Stomach (tissue), 9 donors: ENCODE measurements around the gene SETD6. TPM values are rescaled to one million over a fixed set of nuclear protein-coding genes. Genes with fewer than 3 reads are reported as not detected.

Source experiments
- DNase-seq, 2 donors: peaks; one replicate each; pipeline versions ENCODE4 v3.0.0 to v3.0.0-alpha.2; 2013 to 2019
- H3K27ac ChIP-seq, 5 donors: fragments of 200-600 bp in 4 of 5; sonication (generic) in 4 of 5; one replicate each; pipeline ENCODE4 v1.5.1; 2013 to 2019; ENCODE audit warnings: mild to moderate bottlenecking in 1 of 5, moderate library complexity in 1 of 5
- H3K27me3 ChIP-seq, 3 donors: fragments of 200-600 bp; sonication (generic); one replicate each; pipeline ENCODE4 v1.5.1; 2017 to 2019; ENCODE audit warnings: mixed run types in 1 of 3
- H3K36me3 ChIP-seq, 4 donors: fragments of 200-600 bp; sonication (generic); 1 replicate in 3 of 4; 2 replicates in 1 of 4; pipeline ENCODE4 v1.5.1; 2016 to 2019
- H3K4me1 ChIP-seq, 4 donors: fragments of 200-600 bp; sonication (generic); one replicate each; pipeline ENCODE4 v1.5.1; 2016 to 2019
- H3K4me3 ChIP-seq, 4 donors: fragments of 200-600 bp; sonication (generic) in 3 of 4; one replicate each; pipeline ENCODE4 v1.5.1; 2016 to 2019; ENCODE audit warnings: mild to moderate bottlenecking in 1 of 4
- H3K9me3 ChIP-seq, 4 donors: fragments of 200-600 bp; sonication (generic); one replicate each; pipeline ENCODE4 v1.5.1; 2016 to 2019
- CTCF ChIP-seq, 7 experiments: fragments of 450-650 bp in 4 of 7; fragments of 200-600 bp in 3 of 7; sonication (generic) in 3 of 7; IDR thresholded peaks; one replicate each; pipeline ENCODE4 v1.5.1; 2016 to 2019; ENCODE audit warnings: antibody characterized with exemption in 7 of 7, control low read depth in 2 of 7, mild to moderate bottlenecking in 1 of 7
- EP300 ChIP-seq: sonication (generic); formaldehyde crosslinking; IDR thresholded peaks from one replicate; pipeline ENCODE4 v1.6.1; 2017; ENCODE audit warnings: antibody characterized with exemption
- POLR2A ChIP-seq, 4 donors: fragments of 450-650 bp; IDR thresholded peaks; one replicate each; pipeline ENCODE4 v1.6.1; 2016; ENCODE audit warnings: antibody characterized with exemption in 4 of 4, control low read depth in 2 of 4, mild to moderate bottlenecking in 1 of 4, moderate library complexity in 1 of 4
- POLR2AphosphoS5 ChIP-seq, 3 donors: sonication (generic); formaldehyde crosslinking; IDR thresholded peaks; one replicate each; pipeline ENCODE4 v1.6.1; 2016; ENCODE audit warnings: antibody characterized with exemption in 3 of 3
- WGBS, 5 donors: extraction: QIAGEN DNeasy Blood & Tissue Kit in 3 of 5; methylation state at CpG; one replicate each; pipeline versions ENCODE4 v1.1.5 to v1.1.7; 2013 to 2018; 5-methylcytosine and 5-hydroxymethylcytosine counted together
- intact Hi-C: fragments of 100-400 bp; cut with DNase I; formaldehyde crosslinking; loops from one replicate; pipeline ENCODE4 v1.15.1; 2023; ENCODE audit warnings: low total_unique reads
- polyA plus RNA-seq, 3 donors: library from polyadenylated mRNA; stranded (reverse); fragments of 200-250 nt; gene quantifications; one replicate each; pipeline ENCODE4 v1.2.3, GENCODE V29; 2013
- total RNA-seq, 5 donors: library from RNA; depleted of rRNA; stranded (reverse); fragments of >200 nt; gene quantifications; one replicate each; pipeline versions ENCODE4 v1.1.0 to v1.2.3, GENCODE V29; 2014 to 2016
- donor health status: healthy with polysubstance abuse.
- donor health status: Bipolar disorder and iron deficiency.
- donor health status: healthy.

Gene SETD6
- total and polyA plus RNA-seq, 8 donors: 7.7 to 209 (median 25.4) TPM

- intact Hi-C loops: loop anchor here (10.0 kb wide), 2 partner anchors 135 to 155 kb away; no protein-coding TSS in a partner anchor
- H3K36me3 ChIP-seq: no peaks in the 10 kb centered on the region
- peaks cover 0 to 14% (median 10%) of the 10 kb centered on the region in 4 donors for H3K4me1 ChIP-seq
- H3K4me3 ChIP-seq: no peak overlapping the region
- peaks cover 0 to 34% (median 0%) of the 10 kb centered on the region in 3 donors for H3K27me3 ChIP-seq
- no peak overlapping the region for H3K27ac ChIP-seq
- WGBS, 5 donors: 91 to 94% (median 93%) methylated on average over 5 to 9 of the region's 9 CpGs
- no peak for TF ChIP-seq EP300
- no peak for TF ChIP-seq POLR2A (IDR thresholded peaks at IDR 0.05)
- no peak for TF ChIP-seq POLR2AphosphoS5 (IDR thresholded peaks at IDR 0.05)
- no peak for TF ChIP-seq CTCF (IDR thresholded peaks at IDR 0.05)
- peak in 1 of 2 donors; percentile 22 for DNase-seq
- no peaks in the 10 kb centered on the region for H3K9me3 ChIP-seq
These were observed 5.8 kb upstream of the SETD6 start for GRCh38 chr16:58509256-58510096.

GRCh38 chr16:58510097-58510775, 5.1 kb upstream of the SETD6 start:
- WGBS, 5 donors: 89 to 95% (median 92%) methylated on average over 18 of the region's 18 CpGs
- TF ChIP-seq CTCF (IDR thresholded peaks at IDR 0.05): no peak
- TF ChIP-seq POLR2A (IDR thresholded peaks at IDR 0.05): no peak
- no peak for TF ChIP-seq EP300
- no peak for TF ChIP-seq POLR2AphosphoS5 (IDR thresholded peaks at IDR 0.05)
- peak in 1 of 2 donors; percentile 20 for DNase-seq
- intact Hi-C loops: loop anchor here (10.0 kb wide), 1 partner anchor 155 kb away; no protein-coding TSS in a partner anchor
- Histone ChIP-seq H3K9me3 (no peaks in the 10 kb centered on the region), H3K4me3 (no peak overlapping the region), H3K4me1 (peaks cover 0 to 20% (median 16%) of the 10 kb centered on the region in 4 donors), H3K27me3 (peaks cover 0 to 31% (median 0%) of the 10 kb centered on the region in 3 donors), H3K36me3 (no peaks in the 10 kb centered on the region), H3K27ac (no peak overlapping the region)

DNA sequence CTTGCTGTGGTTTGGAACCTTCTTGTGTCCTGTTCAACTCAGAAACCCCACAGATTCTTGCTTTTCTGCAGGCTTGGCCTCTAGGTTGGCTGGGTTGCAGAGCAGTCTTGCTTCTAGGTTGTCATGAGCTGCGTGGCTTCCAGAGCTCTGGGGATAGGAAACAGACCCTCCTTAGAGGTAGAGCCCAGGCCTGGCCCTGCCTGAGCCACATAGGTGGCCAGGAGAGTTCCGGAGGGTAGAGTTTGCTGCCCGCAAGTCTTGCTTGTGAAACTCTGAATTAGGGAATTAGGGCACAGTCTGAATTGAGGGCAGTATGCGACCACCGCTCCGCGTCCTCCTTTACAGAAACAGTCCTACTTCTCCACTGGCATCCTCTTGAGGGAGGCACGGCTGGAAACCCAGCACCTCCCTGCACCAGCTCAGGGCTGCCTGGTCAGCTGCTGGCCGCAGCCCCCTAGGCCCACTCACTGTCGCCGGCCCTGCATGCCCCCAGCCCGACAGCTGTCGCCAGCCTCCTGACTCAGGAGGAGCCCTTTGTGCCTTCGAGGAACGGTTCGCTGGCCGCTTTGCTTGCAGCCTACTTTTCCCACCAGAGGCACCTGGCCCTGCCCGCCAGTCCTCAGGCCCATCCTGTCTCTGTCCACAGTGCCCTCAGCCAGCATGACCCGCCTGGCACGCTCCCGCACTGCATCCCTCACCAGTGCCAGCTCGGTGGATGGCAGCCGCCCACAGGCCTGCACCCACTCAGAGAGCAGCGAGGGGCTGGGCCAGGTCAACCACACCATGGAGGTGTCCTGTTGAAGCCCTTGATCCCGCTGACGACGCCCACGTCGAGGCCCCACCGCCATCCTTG, 4.3 kb upstream of the SETD6 start:
- Histone ChIP-seq H3K27ac (no peak overlapping the region), H3K9me3 (no peaks in the 10 kb centered on the region), H3K4me1 (peaks cover 0 to 26% (median 16%) of the 10 kb centered on the region in 4 donors), H3K36me3 (no peaks in the 10 kb centered on the region), H3K4me3 (no peak overlapping the region), H3K27me3 (peaks cover 0 to 29% (median 0%) of the 10 kb centered on the region in 3 donors)
- intact Hi-C loops: loop anchor here (10.0 kb wide), 1 partner anchor 154 kb away; no protein-coding TSS in a partner anchor
- TF ChIP-seq POLR2AphosphoS5 (IDR thresholded peaks at IDR 0.05) (no peak), CTCF (IDR thresholded peaks at IDR 0.05) (no peak), POLR2A (IDR thresholded peaks at IDR 0.05) (no peak), EP300 (no peak)
- peak in 1 of 2 donors; percentile 20 for DNase-seq
- 89 to 94% (median 90%) methylated on average over 24 to 30 of the region's 30 CpGs for WGBS, 5 donors
